Measurements from ENCODE around the gene RNF43. TPM values are rescaled to one million over a fixed set of nuclear protein-coding genes. Genes with fewer than 3 reads are reported as not detected.

RNF43 gene
- total and polyA plus RNA-seq, 2 of the 13 experiments (the other 11 are each of a cell fraction or from before 2014, with no cell fraction given), result 31.0 to 53.4 TPM

DNA sequence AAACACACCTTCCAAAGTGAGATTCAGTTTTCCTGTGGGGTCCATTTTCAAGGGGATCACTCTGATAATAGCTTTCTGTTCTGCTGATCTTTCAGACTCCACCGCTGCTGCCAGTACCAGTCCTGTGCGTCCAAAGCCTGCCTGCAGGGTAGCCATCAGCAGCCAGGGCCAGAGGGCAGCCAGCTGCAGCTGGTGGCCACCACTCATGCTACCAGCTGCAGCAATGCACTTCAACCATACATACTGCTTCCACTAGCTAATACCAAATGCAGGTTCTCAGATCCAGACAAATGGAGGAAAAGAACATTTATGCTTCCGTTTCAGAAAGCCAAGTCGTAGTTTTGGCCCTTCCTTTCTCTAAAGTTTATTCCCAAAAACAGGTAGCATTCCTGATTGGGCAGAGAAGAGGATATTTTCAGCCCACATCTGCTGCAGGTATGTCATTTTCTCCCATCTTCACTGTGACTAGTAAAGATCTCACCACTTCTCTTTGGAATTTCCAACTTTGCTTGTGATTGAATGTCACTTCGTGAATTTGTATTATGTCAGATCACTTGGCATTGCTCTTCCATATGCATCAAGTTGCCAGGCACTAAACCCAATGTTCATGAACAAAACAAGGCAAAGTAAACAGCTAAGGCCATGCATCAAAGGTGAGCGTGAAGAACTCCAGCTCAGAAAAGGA lies 1.8 kb downstream of the RNF43 start (continued):
- TF ChIP-seq ZNF121 (CRISPR knock-in tag; IDR thresholded peaks at IDR 0.05) (no peak), ZBTB40 (IDR thresholded peaks at IDR 0.05) (no peak), ZBTB40 (CRISPR knock-in tag; IDR thresholded peaks at IDR 0.05) (no peak), ZNF674 (CRISPR knock-in tag; IDR thresholded peaks at IDR 0.05; ENCODE audit: low read depth) (no peak), ZKSCAN1 (IDR thresholded peaks at IDR 0.05; ENCODE audit: low read length) (no peak), CEBPG (CRISPR knock-in tag; IDR thresholded peaks at IDR 0.05) (no peak), JUND (CRISPR knock-in tag; IDR thresholded peaks at IDR 0.05) (no peak), ZNF205 (CRISPR knock-in tag; IDR thresholded peaks at IDR 0.05) (no peak), ZNF232 (CRISPR knock-in tag; IDR thresholded peaks at IDR 0.05; ENCODE audit: borderline replicate concordance) (no peak), ZFP36 (IDR thresholded peaks at IDR 0.05; ENCODE audit: borderline replicate concordance, low read depth, low read length, partially characterized antibody) (peak; percentile 5), RAD51 (IDR thresholded peaks at IDR 0.05; ENCODE audit: borderline replicate concordance) (no peak), ZNF879 (CRISPR knock-in tag; IDR thresholded peaks at IDR 0.05) (no peak), ZNF709 (CRISPR knock-in tag; IDR thresholded peaks at IDR 0.05) (no peak), STAG1 (CRISPR knock-in tag; IDR thresholded peaks at IDR 0.05) (0 out of 2 replicates have a peak, but pooled peaks have one; percentile 19), PRMT3 (CRISPR knock-in tag; IDR thresholded peaks at IDR 0.05; ENCODE audit: borderline replicate concordance, low read depth) (0 out of 2 replicates have a peak, but pooled peaks have one; percentile 53)
- TF ChIP-seq, protein P1, sequence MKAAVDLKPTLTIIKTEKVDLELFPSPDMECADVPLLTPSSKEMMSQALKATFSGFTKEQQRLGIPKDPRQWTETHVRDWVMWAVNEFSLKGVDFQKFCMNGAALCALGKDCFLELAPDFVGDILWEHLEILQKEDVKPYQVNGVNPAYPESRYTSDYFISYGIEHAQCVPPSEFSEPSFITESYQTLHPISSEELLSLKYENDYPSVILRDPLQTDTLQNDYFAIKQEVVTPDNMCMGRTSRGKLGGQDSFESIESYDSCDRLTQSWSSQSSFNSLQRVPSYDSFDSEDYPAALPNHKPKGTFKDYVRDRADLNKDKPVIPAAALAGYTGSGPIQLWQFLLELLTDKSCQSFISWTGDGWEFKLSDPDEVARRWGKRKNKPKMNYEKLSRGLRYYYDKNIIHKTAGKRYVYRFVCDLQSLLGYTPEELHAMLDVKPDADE (CRISPR knock-in tag; IDR thresholded peaks at IDR 0.05), result no peak
